Stimulated activated CD4-positive, alpha-beta T cell treated with anti-CD3 and anti-CD28 coated beads, Interleukin-12 subunit alpha, Interleukin-12 subunit beta, amount 100 ng/mL, for 24 hours (primary cell): ENCODE results near the gene ASTN1.

Experiments used
- DNase-seq, 2 experiments: peaks; one replicate each; pipeline ENCODE4 v3.0.0-alpha.2; 2020; ENCODE audit warnings: low read depth in 2 of 2

Gene ASTN1

DNA sequence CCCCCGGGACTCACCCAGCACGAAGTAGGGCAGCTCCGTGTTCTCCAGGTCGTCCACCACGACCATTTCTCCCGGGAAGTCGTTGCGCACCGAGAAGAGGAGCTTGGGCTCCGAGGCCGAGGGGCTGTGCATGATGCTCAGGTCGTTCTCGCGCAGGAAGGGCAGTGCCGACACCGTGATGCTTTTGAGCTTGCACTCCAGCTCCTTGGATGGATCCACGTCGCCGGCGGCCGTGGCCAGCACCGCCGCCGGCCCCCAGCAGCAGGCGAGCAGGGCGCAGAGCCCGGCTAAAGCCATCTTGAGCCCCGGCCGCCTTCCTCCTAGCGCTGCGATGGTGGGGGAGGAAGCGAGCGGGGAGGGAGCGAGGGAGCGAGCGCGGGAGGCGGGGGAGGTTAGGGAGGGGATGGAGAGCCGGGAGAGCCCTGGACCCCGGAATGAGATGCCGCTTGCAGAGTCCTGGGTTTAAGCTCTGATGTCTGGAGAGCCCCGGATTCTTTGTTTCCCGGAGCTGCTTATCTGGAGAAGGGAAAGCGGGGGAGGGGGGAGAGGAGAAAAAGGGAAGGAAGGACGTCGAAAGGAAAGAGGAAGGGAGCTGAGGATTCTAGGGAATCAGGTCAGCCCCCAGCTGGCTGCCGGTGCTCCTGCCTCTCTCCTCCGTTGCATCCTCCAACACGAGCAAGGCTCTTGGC lies at the start of gene ASTN1:
Gene ASTN1, minus strand, starts transcription at position 333 of the 689 bp plus-strand sequence. Its CDS starts 36 bp downstream, at position 297.
- DNase-seq, result no peak

DNA sequence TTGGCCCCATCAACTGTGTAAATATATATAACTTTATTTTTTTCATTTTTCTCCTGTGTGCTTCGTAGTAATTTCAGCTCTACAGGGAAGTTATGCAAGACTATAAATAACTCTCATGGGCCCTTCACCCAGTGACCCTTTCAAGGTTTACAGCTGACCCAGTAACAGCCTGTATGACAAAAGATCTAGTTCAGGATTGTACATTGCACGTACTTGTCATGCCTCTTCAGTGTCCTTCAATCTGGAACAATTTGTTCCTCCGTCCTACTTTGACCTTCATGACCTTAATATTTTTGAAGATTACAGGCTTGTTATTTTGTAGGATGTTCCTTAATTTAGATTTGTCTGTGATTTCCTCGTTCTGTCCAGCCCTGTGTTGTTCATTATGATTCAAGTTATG lies 46.7 kb upstream of the ASTN1 start:
- DNase-seq, result no peak

DNA sequence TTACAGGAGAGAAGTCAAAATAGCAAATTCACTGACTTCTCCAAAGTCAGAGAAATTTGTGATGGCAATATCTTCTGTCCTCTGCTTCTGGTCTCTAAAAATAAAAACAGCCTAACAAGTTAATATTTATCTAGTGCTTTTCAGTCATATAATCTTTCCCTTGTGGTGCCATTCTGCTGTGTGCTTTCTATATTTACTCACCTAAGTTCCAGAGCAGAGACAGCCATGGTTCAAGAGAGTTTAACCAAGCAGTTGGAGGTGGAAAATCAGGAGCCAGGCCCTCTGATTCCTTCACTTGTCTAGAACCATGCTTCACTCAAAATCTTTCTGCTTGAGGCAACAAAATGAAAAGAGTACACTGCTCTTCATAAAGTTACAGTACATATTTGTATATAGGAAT lies 45.6 kb upstream of the ASTN1 start:
- no peak for DNase-seq

- DNase-seq, result no peak
These were observed 44.8 kb upstream of the ASTN1 start for GRCh38 chr1:177209357-177209756.

GRCh38 chr1:177208920-177209319 lies 44.4 kb upstream of the ASTN1 start:
- DNase-seq, result no peak

- DNase-seq, result no peak
These were observed 42.4 kb upstream of the ASTN1 start for GRCh38 chr1:177206831-177207355.

DNA sequence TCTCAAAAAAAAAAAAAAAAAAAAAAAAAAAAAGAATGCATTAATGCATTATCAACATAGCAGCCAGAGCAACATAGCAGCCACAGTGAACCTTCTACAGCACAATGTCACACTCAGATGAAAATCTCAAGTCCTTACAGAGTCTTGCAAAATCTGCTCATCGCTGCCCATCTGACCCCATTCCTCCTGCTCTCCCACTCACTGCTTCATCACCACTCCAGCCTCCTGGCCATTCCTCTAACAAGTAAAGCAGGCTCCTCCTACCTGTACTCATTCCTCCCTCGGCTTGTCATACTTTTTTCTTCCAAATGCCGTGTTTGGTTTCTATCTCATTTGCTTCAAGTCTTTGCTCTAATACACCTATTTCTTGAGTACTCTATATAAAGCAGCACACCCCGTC lies 35.8 kb upstream of the ASTN1 start:
- no peak for DNase-seq

DNA sequence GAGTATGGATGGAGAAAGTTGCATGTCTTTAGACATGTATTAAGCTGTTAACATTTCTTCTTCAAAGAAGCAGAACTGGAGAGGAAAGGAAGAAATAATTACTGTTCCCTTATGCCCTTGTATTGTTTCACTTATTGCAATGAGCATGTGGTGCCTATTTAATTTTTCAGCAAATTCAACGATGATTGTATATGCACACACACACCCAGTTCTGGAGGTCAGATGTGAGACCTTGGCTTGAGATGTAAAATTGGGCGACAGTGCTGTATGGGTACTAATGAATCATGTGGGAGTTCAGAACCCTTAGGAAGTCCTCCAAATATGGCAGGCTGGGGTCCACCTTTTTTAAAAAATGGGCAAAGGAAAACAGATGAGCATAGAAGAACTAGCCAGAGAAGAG lies 33.7 kb upstream of the ASTN1 start:
- no peak for DNase-seq

DNA sequence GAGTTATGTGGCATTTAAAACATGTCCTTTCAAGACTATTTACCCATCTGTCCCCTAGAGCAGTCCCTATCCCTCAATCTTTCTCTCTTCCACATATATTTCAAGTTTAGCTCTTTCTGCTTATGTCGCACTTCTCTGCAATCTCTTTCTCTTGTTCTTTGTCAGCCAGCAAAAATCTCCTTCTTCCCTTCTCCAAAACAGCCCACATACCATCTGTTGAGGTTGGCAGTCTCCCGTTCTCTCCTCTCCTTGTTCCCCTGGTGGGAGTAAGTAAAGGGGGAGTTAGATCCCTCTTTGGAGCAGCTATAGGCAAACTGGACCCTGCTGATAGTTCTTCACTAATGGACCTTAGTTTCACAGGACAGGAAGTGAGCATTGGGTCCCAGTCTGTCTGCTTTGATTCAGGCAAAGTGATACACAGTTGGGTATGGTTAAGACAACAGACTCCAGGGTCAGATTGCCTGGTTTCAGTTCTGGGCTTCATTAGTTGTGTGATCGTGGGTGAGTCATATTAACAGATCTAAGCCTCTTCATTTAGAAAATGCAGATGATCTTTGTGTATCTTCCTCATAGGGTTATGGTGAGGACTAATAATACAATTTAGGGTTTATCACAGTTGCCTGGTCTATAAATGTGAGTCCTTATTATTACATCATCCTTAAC lies 25.9 kb upstream of the ASTN1 start:
- no peak for DNase-seq

DNA sequence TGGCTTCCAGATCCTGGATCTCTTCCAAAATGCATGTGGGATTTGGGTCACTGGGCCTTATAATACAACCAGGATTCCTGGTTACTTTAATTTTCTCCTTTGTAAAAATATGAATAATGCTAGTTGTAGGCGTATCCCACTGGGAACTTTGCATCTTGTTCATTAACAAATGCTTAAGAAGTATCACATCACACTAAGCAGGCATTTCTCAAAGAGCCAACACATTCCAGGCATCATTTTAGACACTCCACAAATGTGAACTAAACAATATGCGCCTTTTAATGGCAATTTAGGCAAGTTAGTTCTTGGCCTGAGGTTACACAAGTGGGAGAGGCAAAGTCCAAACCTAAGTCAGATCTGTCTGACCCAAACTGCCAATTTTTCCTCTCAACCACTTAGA lies 22.1 kb upstream of the ASTN1 start:
- DNase-seq, result no peak

DNA sequence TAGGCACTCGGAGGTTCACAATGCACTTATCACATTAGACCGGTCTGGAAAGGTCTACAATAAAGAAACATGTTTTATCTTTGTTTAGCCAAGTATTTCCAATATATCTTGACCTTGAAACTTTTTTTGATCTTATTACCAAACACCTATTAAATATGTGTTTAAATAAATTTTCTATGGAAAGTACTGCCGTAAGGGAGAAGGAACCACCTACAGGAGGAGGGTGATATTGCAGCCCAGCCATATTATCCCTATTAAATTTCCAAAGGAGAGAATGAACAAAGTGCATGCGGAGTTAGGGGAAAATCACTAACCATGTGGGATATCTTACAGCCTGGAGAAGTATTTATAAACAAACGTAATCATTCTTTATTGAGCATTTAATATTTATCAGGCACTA lies 20.7 kb upstream of the ASTN1 start:
- no peak for DNase-seq

GRCh38 chr1:177183836-177184235 lies 19.3 kb upstream of the ASTN1 start:
- DNase-seq, result no peak

- peak in 1 of 2 experiments; percentile 35 for DNase-seq
These were observed 17.2 kb upstream of the ASTN1 start for GRCh38 chr1:177181631-177182291.

DNA sequence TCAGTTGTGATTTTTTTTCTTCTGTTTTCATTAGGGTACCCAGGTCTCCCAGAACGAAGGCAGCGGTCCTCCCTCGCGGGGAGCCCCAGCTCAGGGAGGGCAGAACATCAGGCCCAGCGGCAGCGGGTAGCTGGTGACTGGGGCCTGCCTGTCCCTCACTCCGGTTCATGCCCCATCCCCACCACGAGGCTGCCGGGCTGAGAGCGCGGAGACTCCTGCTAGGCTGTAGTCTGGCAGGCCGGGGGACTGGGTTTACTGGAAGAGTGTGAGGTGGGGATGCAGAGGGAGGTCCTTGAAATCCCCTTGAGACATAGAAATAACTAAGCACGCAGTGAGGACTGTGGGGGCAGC lies 16.7 kb upstream of the ASTN1 start:
- no peak for DNase-seq

GRCh38 chr1:177174921-177175634 lies 10.6 kb upstream of the ASTN1 start:
- no peak for DNase-seq

DNA sequence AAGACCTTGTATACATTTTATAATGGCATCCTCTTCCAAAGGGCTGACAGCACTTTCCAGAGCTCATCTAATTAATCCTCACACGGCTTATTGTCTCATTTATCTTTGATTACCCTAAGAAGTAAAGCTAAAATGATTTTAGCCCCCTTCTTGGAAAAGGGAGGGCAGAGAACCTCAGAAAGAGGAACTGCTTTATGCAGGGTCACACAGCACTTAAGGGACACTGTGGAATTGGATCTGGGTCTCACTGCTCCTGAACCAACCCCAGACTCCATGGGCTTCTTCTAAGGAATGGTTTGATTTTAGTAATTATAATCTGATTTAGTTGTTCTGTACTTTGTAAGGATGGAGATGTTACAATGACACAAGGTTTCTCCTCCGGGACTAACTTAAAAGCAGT lies 9.5 kb upstream of the ASTN1 start:
- no peak for DNase-seq

DNA sequence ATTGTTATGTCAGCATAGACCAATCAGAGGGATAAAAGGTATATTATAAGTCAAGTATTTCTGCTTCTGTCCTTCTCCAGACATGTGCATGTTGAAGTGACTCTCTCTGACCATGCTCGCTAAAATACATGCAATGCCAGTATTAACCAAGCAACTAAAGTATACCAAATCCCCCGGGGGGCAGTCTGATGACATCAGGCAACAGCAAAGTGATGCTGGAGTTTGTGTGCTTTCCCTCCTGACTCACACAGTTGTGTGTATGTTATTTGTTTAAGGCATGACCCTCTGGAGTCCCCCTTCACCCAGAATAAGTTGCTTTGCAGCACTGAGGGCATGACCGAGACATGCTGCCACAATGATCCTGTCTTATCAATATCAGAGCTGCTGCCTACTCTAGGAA lies 8.4 kb upstream of the ASTN1 start:
- no peak for DNase-seq

DNA sequence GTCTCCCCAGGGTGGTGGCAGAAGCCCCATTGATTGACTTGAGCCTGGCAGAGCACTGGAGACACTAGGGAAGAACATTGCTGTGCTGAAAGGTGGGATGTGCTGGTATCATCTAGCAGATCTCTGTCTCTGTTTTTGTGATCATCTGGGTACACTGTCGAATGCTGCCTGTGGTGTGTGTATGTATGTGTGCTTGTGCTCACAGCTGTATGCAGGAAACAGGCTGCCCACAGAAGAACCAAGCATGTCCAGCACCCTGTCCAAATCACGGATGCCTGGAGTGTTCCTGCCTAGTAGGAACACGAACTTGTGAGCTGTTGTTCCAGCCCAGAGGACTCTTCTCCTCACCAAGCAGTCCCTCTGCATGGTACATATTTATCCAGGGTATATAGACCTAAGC lies 7.8 kb upstream of the ASTN1 start:
- DNase-seq, result no peak

DNA sequence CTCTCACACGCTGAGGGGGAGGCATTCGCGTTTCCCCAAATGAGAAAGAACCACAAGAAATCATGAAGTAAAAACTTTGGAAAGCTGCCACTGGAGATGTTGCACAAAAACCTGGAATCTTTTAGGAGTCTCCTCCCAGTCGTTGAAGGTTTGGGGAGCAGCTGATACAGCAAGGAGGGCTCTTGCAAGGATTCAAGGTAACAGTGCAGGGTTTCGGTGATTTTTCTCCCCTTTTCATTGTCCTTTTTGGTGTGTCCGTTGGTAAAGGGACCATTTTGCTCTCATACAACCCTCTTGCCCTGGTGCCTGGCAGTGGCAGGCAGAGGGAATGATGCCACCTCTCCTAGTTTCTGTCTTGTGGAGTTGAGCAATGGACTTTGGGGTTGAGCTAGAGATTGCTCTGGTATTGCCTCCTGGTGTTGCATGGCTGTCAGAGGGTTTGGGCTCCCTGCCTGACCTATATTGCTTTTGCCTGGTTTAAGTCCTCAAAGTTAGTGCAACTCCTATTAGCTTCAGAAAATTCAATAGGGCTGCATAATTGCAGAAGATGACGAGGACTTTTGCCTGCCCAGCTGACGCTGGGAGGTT lies 7.1 kb upstream of the ASTN1 start:
- no peak for DNase-seq

DNA sequence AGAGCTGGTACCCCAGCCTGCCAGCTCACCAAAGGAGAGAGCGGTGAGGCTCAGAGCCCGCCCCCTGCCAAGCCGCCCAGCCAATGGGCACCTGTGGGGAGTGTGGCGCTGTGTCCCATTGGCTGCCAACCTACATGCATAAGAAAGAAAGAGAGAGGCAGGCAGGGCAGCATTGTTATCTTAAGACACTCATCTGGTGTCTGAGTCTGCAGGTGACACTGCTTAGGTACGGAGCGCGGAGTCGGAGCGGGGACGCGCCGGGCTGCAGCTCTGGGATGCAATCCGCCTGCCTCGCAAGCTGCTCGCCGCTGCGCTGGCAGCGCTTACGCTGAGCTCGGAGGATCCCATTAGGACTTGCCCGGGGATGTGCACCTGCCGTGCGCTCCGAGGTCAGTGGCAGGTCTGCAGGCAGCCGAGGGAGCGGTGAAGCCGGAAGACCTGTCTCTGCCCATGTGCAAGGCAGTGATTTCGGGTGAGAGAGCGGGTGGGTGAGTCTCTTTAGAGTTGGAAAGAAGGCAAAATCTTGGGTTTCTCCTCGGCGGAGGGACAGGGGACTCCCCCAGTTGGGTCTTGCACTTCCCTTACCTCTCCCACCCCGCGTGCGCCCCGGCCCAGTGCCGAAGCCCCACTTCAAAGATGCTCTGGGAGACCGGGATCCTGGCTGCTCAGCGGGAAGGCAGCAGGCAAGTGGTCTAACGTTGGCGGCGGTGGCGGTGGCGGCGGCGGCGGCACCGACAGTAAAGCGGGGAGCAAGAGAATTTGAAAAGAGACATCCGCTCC lies 6.4 kb upstream of the ASTN1 start, which contains the start of gene BRINP2:
Gene BRINP2, plus strand, starts transcription at position 203 of the 780 bp plus-strand sequence. CDS start 58,919 bp downstream, outside the sequence.
- no peak for DNase-seq

GRCh38 chr1:177165069-177165439 lies 542 bp upstream of the ASTN1 start:
- no peak for DNase-seq
